AG09319 (cell line): ENCODE results near the gene SH3GL2.

ENCODE experiments used
- DNase-seq: peaks from one replicate; pipeline ENCODE4 v3.0.0-alpha.2; 2010; ENCODE audit warnings: low read depth; ENCODE audit errors: extremely low read depth
- CTCF ChIP-seq: IDR thresholded peaks from 2 replicates; pipeline ENCODE4 v1.5.1; 2011; ENCODE audit warnings: low read depth, mild to moderate bottlenecking, inconsistent platforms, low read length, moderate library complexity

Gene SH3GL2

GRCh38 chr9:17588395-17588794 is 9.5 kb downstream of the SH3GL2 start:
- TF ChIP-seq CTCF = no peak
- no peak for DNase-seq

GRCh38 chr9:17588941-17589340 is 10.1 kb downstream of the SH3GL2 start:
- TF ChIP-seq CTCF = no peak

GRCh38 chr9:17589771-17590170 is 10.9 kb downstream of the SH3GL2 start:
- no peak for TF ChIP-seq CTCF
- DNase-seq = no peak

More at GRCh38 chr9:17588941-17589340, 10.1 kb downstream of the SH3GL2 start:
- DNase-seq = no peak

- no peak for TF ChIP-seq CTCF
- no peak for DNase-seq
Measured at GRCh38 chr9:17594961-17595360, 16.1 kb downstream of the SH3GL2 start.

GRCh38 chr9:17597977-17598376 is 19.1 kb downstream of the SH3GL2 start:
- no peak for TF ChIP-seq CTCF
- no peak for DNase-seq

GRCh38 chr9:17600962-17601593 is 22.2 kb downstream of the SH3GL2 start:
- TF ChIP-seq CTCF = no peak
- DNase-seq = no peak

GRCh38 chr9:17604556-17604955 is 25.7 kb downstream of the SH3GL2 start:
- DNase-seq = no peak
- TF ChIP-seq CTCF = no peak
